Karpas-422 (cell line): ENCODE results near the gene CDH2. TPM values are rescaled to one million over a fixed set of nuclear protein-coding genes. Genes with fewer than 3 reads are reported as not detected.

Experiments used
- DNase-seq: peaks from one replicate; pipeline ENCODE4 v3.0.0-alpha.2; 2015
- H2AFZ ChIP-seq: fragments of 200-600 bp; sonication (generic); 2 replicates; pipeline ENCODE4 v1.6.1; 2014; ENCODE audit warnings: antibody characterized with exemption, low read length, mixed read lengths
- H3K27ac ChIP-seq: fragments of 200-600 bp; sonication (generic); 2 replicates; pipeline ENCODE4 v1.5.1; 2014; ENCODE audit warnings: mild to moderate bottlenecking, low read length, moderate library complexity
- H3K27me3 ChIP-seq: fragments of 200-600 bp; sonication (generic); 2 replicates; pipeline ENCODE4 v1.6.1; 2014; ENCODE audit warnings: low read length, mixed read lengths
- H3K36me3 ChIP-seq: fragments of 200-600 bp; sonication (generic); 2 replicates; pipeline ENCODE4 v1.6.1; 2014; ENCODE audit warnings: low read length, mixed read lengths; ENCODE audit not compliant: insufficient read depth
- H3K4me1 ChIP-seq: fragments of 200-600 bp; sonication (generic); 2 replicates; pipeline ENCODE4 v1.6.1; 2014; ENCODE audit warnings: mild to moderate bottlenecking, low read length, mixed read lengths
- H3K4me2 ChIP-seq: fragments of 200-600 bp; sonication (generic); 2 replicates; pipeline ENCODE4 v1.6.1; 2014; ENCODE audit warnings: low read length, low read depth, mild to moderate bottlenecking; ENCODE audit not compliant: poor library complexity, severe bottlenecking
- H3K4me3 ChIP-seq: fragments of 200-600 bp; sonication (generic); 2 replicates; pipeline ENCODE4 v1.5.1; 2014; ENCODE audit warnings: mild to moderate bottlenecking, antibody characterized with exemption, low read length, mixed read lengths
- H3K79me2 ChIP-seq: fragments of 200-600 bp; sonication (generic); 2 replicates; pipeline ENCODE4 v1.6.1; 2014; ENCODE audit warnings: mild to moderate bottlenecking, low read length, mixed read lengths
- H3K9ac ChIP-seq: fragments of 200-600 bp; sonication (generic); 2 replicates; pipeline ENCODE4 v1.6.0; 2014; ENCODE audit warnings: low read length
- H3K9me2 ChIP-seq: fragments of 200-600 bp; sonication (generic), shearing (Covaris generic); replicated peaks from 2 replicates; pipeline ENCODE4 v1.6.0; 2014; ENCODE audit warnings: mild to moderate bottlenecking, low read length, moderate library complexity; ENCODE audit not compliant: insufficient read depth
- H3K9me3 ChIP-seq: fragments of 300-700, 200-600 bp; sonication (generic); 2 replicates; pipeline ENCODE4 v1.6.1; 2014; ENCODE audit warnings: low read length, mixed read lengths
- H4K20me1 ChIP-seq: fragments of 200-600 bp; sonication (generic); 2 replicates; pipeline ENCODE4 v1.6.1; 2014; ENCODE audit warnings: mild to moderate bottlenecking, antibody characterized with exemption, low read length, low read depth; ENCODE audit not compliant: insufficient read depth
- total RNA-seq: library from RNA; depleted of rRNA; stranded (reverse); fragments of >200 nt; shearing (Covaris generic); gene quantifications from 2 replicates; pipeline ENCODE4 v1.2.3, GENCODE V29; 2014; ENCODE audit warnings: low replicate concordance

CDH2 gene
- total RNA-seq, 1 experiment from 2014 or later: not detected

GRCh38 chr18:28128659-28128980 lies 48.3 kb downstream of the CDH2 start:
- Histone ChIP-seq H4K20me1 (no peaks in the 10 kb centered on the region), H2AFZ (no peak overlapping the region), H3K9ac (no peak overlapping the region), H3K27me3 (no peaks in the 10 kb centered on the region), H3K9me3 (peaks cover 18% of the 10 kb centered on the region), H3K79me2 (no peaks in the 10 kb centered on the region), H3K27ac (no peak overlapping the region), H3K4me2 (no peak overlapping the region), H3K36me3 (no peaks in the 10 kb centered on the region), H3K9me2 (no peaks in the 10 kb centered on the region), H3K4me3 (no peak overlapping the region), H3K4me1 (no peaks in the 10 kb centered on the region)
- DNase-seq: no peak

- no peak for DNase-seq
- Histone ChIP-seq H4K20me1 (no peaks in the 10 kb centered on the region), H3K9me3 (peaks cover 18% of the 10 kb centered on the region), H3K79me2 (no peaks in the 10 kb centered on the region), H3K9me2 (no peaks in the 10 kb centered on the region), H3K36me3 (no peaks in the 10 kb centered on the region), H2AFZ (no peak overlapping the region), H3K4me1 (no peaks in the 10 kb centered on the region), H3K9ac (no peak overlapping the region), H3K27ac (no peak overlapping the region), H3K4me2 (no peak overlapping the region), H3K27me3 (no peaks in the 10 kb centered on the region), H3K4me3 (no peak overlapping the region)
Measured at GRCh38 chr18:28127763-28128658, 48.9 kb downstream of the CDH2 start.

GRCh38 chr18:28127228-28127627 lies 49.7 kb downstream of the CDH2 start:
- Histone ChIP-seq H3K9ac (no peak overlapping the region), H4K20me1 (no peaks in the 10 kb centered on the region), H3K4me3 (no peak overlapping the region), H3K9me3 (peaks cover 19% of the 10 kb centered on the region), H3K9me2 (no peaks in the 10 kb centered on the region), H3K79me2 (no peaks in the 10 kb centered on the region), H2AFZ (no peak overlapping the region), H3K27me3 (no peaks in the 10 kb centered on the region), H3K4me2 (no peak overlapping the region), H3K4me1 (no peaks in the 10 kb centered on the region), H3K36me3 (no peaks in the 10 kb centered on the region), H3K27ac (no peak overlapping the region)
- no peak for DNase-seq

GRCh38 chr18:28126768-28127167 lies 50.2 kb downstream of the CDH2 start:
- H3K9me2 ChIP-seq: no peaks in the 10 kb centered on the region
- no peak overlapping the region for H2AFZ ChIP-seq
- peaks cover 22% of the 10 kb centered on the region for H3K9me3 ChIP-seq
- H3K4me3 ChIP-seq: no peak overlapping the region
- no peak overlapping the region for H3K9ac ChIP-seq
- no peak for DNase-seq
- H3K27me3 ChIP-seq: no peaks in the 10 kb centered on the region
- no peak overlapping the region for H3K27ac ChIP-seq
- no peaks in the 10 kb centered on the region for H4K20me1 ChIP-seq
- H3K36me3 ChIP-seq: no peaks in the 10 kb centered on the region
- H3K4me1 ChIP-seq: no peaks in the 10 kb centered on the region
- H3K79me2 ChIP-seq: no peaks in the 10 kb centered on the region
- no peak overlapping the region for H3K4me2 ChIP-seq

DNA sequence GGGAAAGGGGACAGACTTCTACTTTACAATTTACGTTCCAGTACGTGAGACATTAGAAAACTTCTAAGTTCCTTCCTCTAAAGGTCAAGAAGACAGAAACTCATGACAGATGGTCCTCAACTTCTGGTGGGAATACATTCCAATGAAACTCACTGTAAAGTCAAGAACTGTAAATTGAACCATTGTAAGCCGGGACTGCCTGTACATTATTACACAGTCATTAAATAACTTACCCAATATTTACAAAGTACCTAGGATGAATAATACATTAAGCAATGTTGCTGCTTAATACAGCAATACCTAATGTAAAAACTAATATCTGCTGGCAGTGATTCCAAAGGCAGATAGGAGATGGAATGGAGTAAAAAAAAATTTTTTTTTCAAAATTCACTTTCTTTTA lies 51.9 kb downstream of the CDH2 start:
- H3K27ac ChIP-seq: no peak overlapping the region
- no peaks in the 10 kb centered on the region for H3K79me2 ChIP-seq
- no peaks in the 10 kb centered on the region for H3K27me3 ChIP-seq
- H4K20me1 ChIP-seq: no peaks in the 10 kb centered on the region
- H3K9me2 ChIP-seq: no peaks in the 10 kb centered on the region
- no peak overlapping the region for H3K9ac ChIP-seq
- H3K9me3 ChIP-seq: peaks cover 21% of the 10 kb centered on the region
- H3K4me2 ChIP-seq: no peak overlapping the region
- no peak overlapping the region for H3K4me3 ChIP-seq
- H3K36me3 ChIP-seq: no peaks in the 10 kb centered on the region
- no peak overlapping the region for H2AFZ ChIP-seq
- DNase-seq: no peak
- no peaks in the 10 kb centered on the region for H3K4me1 ChIP-seq

- Histone ChIP-seq H3K79me2 (no peaks in the 10 kb centered on the region), H3K4me1 (no peaks in the 10 kb centered on the region), H3K27ac (no peak overlapping the region), H2AFZ (no peak overlapping the region), H3K27me3 (no peaks in the 10 kb centered on the region), H3K4me3 (no peak overlapping the region), H3K9ac (no peak overlapping the region), H3K36me3 (no peaks in the 10 kb centered on the region), H4K20me1 (no peaks in the 10 kb centered on the region), H3K9me3 (peaks cover 19% of the 10 kb centered on the region), H3K9me2 (no peaks in the 10 kb centered on the region), H3K4me2 (no peak overlapping the region)
- DNase-seq: no peak
Measured at GRCh38 chr18:28124131-28125029, 52.5 kb downstream of the CDH2 start.

DNA sequence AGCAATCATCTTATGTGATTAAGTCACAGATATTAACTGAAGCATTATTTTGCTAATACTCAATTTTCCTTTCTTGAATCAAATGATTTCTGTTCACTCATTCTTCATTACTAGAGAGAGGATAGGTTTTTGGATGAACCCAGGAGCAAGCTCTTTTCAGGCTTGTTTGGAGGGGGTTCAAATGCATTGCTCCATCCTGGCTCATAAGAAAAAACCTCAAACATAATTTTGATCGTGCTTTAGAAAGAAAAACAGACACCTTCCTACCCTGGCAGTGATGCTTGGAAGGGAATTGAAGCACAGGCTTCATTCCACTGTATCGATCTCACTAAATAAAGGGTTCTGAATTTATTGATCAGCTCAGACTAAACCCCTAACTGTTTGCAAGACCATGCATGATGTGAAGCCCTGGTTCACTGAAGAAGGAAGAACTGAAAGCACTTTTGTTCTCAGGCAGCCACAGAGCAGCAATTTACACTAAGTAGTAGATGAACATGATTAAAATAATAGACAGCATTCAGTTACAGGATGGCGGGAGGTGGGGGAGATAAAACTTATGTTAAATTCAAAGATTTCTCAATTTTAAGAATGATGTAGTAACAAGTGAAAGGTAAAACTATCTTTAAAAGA lies 53.4 kb downstream of the CDH2 start:
- Histone ChIP-seq H3K27me3 (no peaks in the 10 kb centered on the region), H3K9me2 (no peaks in the 10 kb centered on the region), H3K9me3 (peaks cover 19% of the 10 kb centered on the region), H3K4me1 (no peaks in the 10 kb centered on the region), H3K4me3 (no peak overlapping the region), H3K36me3 (no peaks in the 10 kb centered on the region), H3K79me2 (no peaks in the 10 kb centered on the region), H3K4me2 (no peak overlapping the region), H4K20me1 (no peaks in the 10 kb centered on the region), H2AFZ (no peak overlapping the region), H3K27ac (no peak overlapping the region), H3K9ac (no peak overlapping the region)
- DNase-seq: no peak
